Muscle of back (tissue), 11 donors: Measurements from ENCODE around the gene MYO18B. TPM values are rescaled to one million over a fixed set of nuclear protein-coding genes. Genes with fewer than 3 reads are reported as not detected.

Experiments used
- DNase-seq, 3 donors: peaks; one replicate each; pipeline versions ENCODE4 v3.0.0 to v3.0.0-alpha.2; 2013
- polyA plus RNA-seq, 10 donors: library from polyadenylated mRNA; unstranded; fragments of 120-200 nt; gene quantifications; one replicate each; pipeline ENCODE4 v1.2.1, GENCODE V29; 2013; ENCODE audit not compliant: insufficient read length in 10 of 10

The MYO18B gene
- polyA plus RNA-seq, 10 donors, result 38.9 to 103 (median 74.5) TPM

- no peak for DNase-seq
These were observed 299.9 kb downstream of the MYO18B start for GRCh38 chr22:26041931-26042330.

DNA sequence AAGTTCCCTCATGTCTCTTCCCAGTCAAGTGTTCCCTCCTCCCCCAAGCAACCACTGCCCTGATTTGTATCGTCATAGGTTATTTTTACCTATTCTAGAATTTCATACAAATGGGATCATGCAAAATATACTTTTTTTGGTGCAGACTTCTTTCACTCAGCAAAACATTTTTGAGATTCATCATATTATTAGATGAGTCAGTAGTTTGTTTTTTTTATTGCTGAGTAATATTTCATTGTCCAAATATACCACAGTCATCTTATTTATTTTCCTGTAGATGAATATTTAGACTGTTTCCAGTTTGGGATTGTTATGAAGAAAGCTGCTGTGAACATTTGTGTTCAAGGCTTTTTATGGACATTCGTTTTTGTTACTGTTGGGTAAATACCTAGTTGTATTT is 301.0 kb downstream of the MYO18B start:
- no peak for DNase-seq

DNA sequence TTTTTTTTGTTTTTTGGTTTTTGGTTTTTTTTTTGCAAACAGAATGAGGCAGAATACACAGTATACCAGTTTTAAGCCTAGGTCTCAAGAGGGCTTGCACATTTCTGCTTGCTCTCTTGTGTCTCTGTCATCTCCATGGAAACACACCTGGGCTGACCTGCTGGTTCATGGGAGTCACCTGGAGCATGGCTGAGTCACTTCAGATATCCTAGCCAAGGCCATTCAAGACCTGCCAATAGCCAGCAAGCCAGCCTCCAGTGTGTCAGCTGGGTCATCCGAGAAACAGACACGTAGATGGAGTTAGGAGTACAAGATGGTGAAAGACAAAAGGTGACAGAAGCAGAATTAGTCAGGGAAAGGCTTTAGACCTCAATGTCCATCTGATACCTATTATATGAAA is 303.1 kb downstream of the MYO18B start:
- DNase-seq, result no peak

GRCh38 chr22:26045860-26046259 is 303.9 kb downstream of the MYO18B start:
- no peak for DNase-seq

DNA sequence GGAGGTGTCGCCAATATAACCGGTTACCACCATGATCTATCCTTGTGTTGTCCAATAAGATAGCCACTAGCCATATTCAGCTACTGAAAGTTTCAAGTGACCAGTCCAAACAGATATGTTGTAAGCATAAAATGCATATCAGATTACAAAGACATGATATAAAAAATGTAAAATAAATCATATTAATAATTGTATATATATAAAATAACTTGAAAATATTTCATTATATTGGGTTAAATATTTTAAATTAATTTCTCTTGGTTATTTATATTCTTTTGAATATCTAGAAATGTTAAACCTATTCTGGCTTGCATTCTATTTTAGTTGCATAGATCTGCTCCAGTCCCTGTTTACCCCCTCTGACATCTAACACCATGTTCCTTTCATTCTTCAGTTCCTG is 305.5 kb downstream of the MYO18B start:
- no peak for DNase-seq

- DNase-seq, result no peak
These were observed 305.9 kb downstream of the MYO18B start for GRCh38 chr22:26047920-26048319.

- no peak for DNase-seq
These were observed 308.1 kb downstream of the MYO18B start for GRCh38 chr22:26050079-26050478.

DNA sequence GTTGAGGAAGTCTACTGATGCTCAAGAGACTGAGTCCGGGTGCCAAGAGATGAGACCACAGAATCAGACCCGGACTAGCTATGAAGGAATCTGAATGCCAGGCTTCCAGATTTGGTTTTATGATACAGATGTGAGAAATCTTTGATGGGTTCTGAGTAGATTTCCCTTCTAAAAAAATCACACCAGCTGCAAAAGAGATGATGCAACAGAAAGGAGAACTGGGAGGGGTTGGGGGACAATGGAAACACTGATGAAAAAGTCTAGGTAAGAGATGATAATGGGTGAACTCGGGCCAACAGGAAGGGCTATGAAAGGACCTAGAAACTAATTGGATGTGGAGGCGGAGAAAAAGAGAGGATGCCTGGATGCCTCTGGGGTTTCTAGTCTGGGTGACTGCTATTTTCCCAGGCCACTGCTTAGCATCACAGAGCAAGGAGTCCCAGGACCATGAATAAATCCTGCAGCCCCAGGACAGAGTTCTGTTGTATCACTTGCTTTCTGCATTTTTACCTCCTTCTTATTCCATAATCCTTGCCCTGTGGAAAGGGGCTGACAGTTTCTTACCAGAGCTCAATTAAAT is 311.8 kb downstream of the MYO18B start:
- DNase-seq, result no peak

GRCh38 chr22:26054841-26055605 is 313.0 kb downstream of the MYO18B start:
- DNase-seq, result no peak

- DNase-seq, result no peak
These were observed 313.7 kb downstream of the MYO18B start for GRCh38 chr22:26055693-26056092.

DNA sequence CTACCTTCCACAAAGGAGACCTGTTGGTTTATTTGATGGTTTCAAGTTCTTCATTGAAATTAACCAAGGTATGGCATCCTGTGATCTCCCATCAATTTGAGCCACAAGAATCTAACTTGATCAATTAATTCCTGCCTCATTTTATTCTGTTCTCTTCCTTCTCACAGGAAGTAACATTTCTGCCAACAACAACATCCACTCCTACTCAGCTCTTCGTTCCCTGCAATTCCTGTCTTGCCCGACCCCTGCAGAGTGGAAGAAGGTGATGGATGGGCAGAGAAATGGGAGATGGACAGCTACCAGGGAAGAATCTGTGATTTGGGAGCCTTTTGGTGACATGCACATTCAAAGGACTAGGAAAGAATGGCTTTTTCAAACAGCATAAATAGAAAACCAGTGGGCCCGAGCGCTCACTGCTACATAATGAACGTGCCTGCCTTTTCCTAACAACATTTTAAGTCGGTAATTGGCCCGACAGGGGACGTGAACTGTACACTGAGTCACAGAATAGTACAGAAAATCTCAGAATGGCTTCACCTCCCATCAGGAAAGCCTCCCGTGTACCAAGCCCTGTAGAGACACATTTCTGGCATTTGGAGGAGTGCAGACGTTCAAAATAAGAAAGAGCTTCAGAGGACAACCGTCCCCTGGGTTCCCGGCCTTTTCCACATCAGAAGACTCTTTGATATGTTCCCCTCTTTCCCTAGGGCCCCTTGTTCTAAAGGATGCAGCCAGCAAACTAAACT is 314.6 kb downstream of the MYO18B start:
- DNase-seq, result no peak

DNA sequence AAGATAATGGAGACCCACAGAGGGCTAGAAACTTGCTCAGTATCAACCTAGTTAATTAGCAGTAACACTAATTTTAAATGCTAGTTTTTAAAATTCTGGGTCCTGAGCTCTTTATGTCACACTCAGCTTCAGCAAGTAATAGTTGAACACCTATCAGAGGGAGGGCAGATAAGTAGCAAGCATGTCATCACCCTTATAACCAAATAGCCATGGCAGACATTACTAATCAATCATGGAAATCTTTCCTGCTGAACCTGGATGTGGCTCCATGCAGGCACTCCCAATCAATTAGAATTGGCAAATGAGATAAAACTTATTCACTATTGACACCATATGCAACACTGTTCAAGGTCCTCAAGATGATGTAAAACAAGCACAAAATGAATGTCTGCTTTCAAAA is 315.7 kb downstream of the MYO18B start:
- DNase-seq, result no peak

DNA sequence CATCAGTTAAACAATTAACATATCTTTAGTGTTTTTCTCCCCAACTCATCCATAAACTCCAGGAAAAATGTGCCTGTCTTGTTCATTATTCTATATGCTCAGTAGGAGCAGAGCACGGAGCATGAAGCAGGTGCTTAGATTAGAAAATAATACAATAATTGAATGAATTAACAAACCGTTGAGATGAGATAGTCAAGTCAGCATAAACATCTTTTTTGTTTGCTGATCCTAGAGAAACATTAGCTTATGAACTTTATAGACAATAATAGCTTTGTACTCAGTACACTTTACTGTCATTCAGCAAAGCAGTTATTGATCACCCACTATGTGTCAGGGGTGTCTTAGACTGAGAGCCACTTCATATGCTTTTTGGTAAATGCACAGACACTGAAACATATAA is 322.1 kb downstream of the MYO18B start:
- no peak for DNase-seq

GRCh38 chr22:26065847-26066246 is 323.9 kb downstream of the MYO18B start:
- no peak for DNase-seq

DNA sequence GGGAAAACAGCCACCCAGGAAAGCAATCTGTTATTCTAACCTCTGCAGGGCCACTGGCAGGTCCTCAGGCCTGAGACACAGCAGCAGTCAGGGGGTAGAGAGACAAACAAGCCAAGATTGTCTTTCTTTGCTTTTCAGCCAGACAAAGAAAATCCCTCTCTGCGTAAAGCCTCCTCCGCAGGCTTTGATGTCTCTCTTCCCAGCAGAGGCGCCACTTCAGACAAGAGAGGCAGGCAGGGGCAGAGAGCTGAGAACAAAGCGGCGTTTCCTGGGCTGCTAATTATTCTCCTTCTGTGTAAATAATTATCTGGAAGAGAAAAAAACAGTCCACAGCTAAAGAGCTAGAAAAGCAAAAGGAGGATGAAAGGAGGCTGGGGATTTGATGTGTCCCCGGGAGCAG is 324.5 kb downstream of the MYO18B start:
- DNase-seq, result no peak

DNA sequence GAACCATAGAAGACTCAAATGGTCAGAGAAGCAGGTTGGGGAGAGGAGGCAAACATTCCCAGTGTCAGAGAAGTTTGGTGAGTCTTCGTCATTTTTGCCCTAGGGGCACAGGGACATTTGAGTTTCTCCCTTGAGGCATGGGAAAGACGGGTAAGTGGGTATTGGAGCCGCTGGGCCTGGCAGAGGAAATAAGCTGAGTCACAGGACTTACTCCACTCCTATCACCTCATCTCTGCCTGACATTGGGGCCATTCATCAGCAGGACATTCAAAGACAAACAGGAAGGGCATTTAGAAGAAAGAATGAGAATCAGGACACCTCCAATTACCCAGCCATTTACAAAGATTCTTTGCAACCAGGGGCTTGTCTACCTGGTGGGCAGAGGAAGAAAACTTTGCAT is 326.6 kb downstream of the MYO18B start:
- DNase-seq, result no peak

DNA sequence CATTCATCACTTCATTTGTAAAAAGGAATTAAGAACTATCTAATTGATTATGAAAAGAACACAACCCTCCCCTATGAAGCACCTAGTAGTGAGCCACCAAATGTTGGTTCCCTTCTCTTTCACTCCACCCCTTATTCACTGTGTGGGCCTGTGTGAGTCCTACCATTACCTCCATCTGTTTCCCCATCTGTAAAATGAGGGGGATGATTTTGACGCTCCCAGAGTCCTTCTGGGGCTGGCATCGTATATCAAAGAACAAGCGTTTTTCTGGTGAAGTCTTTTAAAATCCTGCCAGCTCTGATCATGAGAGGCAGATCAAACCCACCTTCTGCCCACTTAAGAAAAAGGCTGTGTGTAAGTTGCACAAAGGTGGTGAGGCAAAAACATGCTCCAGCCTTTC is 330.6 kb downstream of the MYO18B start:
- no peak for DNase-seq

DNA sequence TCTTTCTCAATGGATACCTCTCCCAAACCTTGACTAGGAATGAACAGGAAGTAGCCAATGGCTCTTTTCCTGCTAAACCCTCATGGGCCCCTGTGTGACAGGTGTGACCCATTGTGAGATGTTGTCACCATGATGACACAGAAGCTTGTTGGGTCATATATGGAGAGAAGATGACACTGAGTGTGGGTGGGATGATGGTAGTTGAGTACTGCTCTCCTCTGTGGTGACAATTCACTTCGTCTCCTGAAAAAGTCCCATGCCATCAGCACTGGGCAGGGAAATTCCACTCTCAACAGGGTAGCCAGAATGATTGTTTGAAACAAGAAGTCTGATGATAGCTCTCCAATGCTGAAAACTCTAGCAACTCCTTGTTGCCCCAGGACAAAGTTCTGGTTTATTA is 333.3 kb downstream of the MYO18B start:
- DNase-seq, result no peak

GRCh38 chr22:26079009-26079408 is 337.0 kb downstream of the MYO18B start:
- DNase-seq, result peak in 1 of 3 donors; percentile 6
